Cerebellar nuclear complex (tissue), 1 donor: Measurements from ENCODE around the gene NEMF.
"Not testable (repeated sequence)": the region's sequence is repeated elsewhere in the genome, so short reads cannot be mapped to it uniquely, and the experiment has no call there.

Experiments
- DNase-seq, 2 experiments: peaks; one replicate each; lab custom pipeline; 2025; lab: John Stamatoyannopoulos, UW

Gene NEMF

GRCh38 chr14:49761839-49762551 is 90.6 kb downstream of the NEMF start:
- DNase-seq, result no peak

GRCh38 chr14:49755378-49755777 is 97.2 kb downstream of the NEMF start:
- no peak for DNase-seq

GRCh38 chr14:49754570-49755097 is 98.0 kb downstream of the NEMF start:
- DNase-seq, result no peak

GRCh38 chr14:49746476-49746875 is 106.1 kb downstream of the NEMF start:
- DNase-seq, result not testable (repeated sequence)

GRCh38 chr14:49745191-49745590 is 107.4 kb downstream of the NEMF start:
- no peak for DNase-seq

GRCh38 chr14:49735669-49736068 is 116.9 kb downstream of the NEMF start:
- not testable (repeated sequence) for DNase-seq

- DNase-seq, result no peak
These were observed 118.8 kb downstream of the NEMF start for GRCh38 chr14:49733836-49734235.

GRCh38 chr14:49732896-49733295 is 119.7 kb downstream of the NEMF start:
- no peak for DNase-seq
